IMR-90 (cell line): ENCODE results near the gene MAP3K5. TPM values are rescaled to one million over a fixed set of nuclear protein-coding genes. Genes with fewer than 3 reads are reported as not detected.
"Not testable (repeated sequence)": the region's sequence is repeated elsewhere in the genome, so short reads cannot be mapped to it uniquely, and the experiment has no call there.

Source experiments
- ATAC-seq: fragments of 200-7000 bp; cut with Tn5 transposase; 2 replicates; pipeline ENCODE4 v1.9.1; 2020; ENCODE audit warnings: low read depth, mild to moderate bottlenecking, moderate library complexity
- BruUV-seq: library from RNA; stranded (reverse); fragments of 400-500 nt; replicated peaks from 2 replicates; lab custom pipeline; 2021; lab: Mats Ljungman, UMichigan
- CTCF ChIA-PET: fragments of 300-600 bp; formaldehyde crosslinking; extraction: SDS; loops from one replicate; lab custom pipeline; 2021; ENCODE audit warnings: antibody characterized with exemption; lab: Yijun Ruan, JAX
- POLR2A ChIA-PET: fragments of 300-600 bp; sonication (Branson Sonifier 250); formaldehyde crosslinking; loops from one replicate; lab custom pipeline; 2022; ENCODE audit warnings: antibody characterized with exemption; ENCODE audit not compliant: unreplicated experiment; lab: Charles Lee
- DNase-seq: peaks from one replicate; pipeline ENCODE4 v3.0.0; 2013
- H2AFZ ChIP-seq: replicated peaks from 2 replicates; pipeline ENCODE3; 2013; ENCODE audit warnings: low read length, mild to moderate bottlenecking; ENCODE audit not compliant: poor library complexity
- H2AK5ac ChIP-seq: 2 replicates; pipeline ENCODE4 v1.6.1; 2013; ENCODE audit warnings: low read depth, low read length, inconsistent platforms
- H2AK9ac ChIP-seq: replicated peaks from 2 replicates; pipeline ENCODE3; 2013; ENCODE audit warnings: mild to moderate bottlenecking, low read depth, low read length, moderate library complexity; ENCODE audit not compliant: poor library complexity
- H2BK120ac ChIP-seq: 2 replicates; pipeline ENCODE4 v1.6.1; 2013; ENCODE audit warnings: low read depth, low read length, inconsistent platforms
- H2BK15ac ChIP-seq: 3 replicates; pipeline ENCODE4 v1.6.1; 2013; ENCODE audit warnings: low read depth, low read length, inconsistent platforms
- H2BK20ac ChIP-seq: 2 replicates; pipeline ENCODE4 v1.6.1; 2013; ENCODE audit warnings: low read depth, mild to moderate bottlenecking, inconsistent platforms, low read length, moderate library complexity
- H2BK5ac ChIP-seq: 2 replicates; pipeline ENCODE4 v1.6.1; 2013; ENCODE audit warnings: mild to moderate bottlenecking, low read depth, low read length, inconsistent platforms; ENCODE audit not compliant: poor library complexity, severe bottlenecking
- H3K14ac ChIP-seq: replicated peaks from 2 replicates; pipeline ENCODE4 v1.6.1; 2013; ENCODE audit warnings: low read depth, low read length, inconsistent platforms
- H3K18ac ChIP-seq: 2 replicates; pipeline ENCODE4 v1.6.1; 2013; ENCODE audit warnings: low read depth, low read length, control low read depth
- H3K23ac ChIP-seq: 2 replicates; pipeline ENCODE4 v1.6.1; 2013; ENCODE audit warnings: low read depth, low read length, inconsistent platforms
- H3K27ac ChIP-seq: 2 replicates; pipeline ENCODE4 v1.5.1; 2013; ENCODE audit warnings: mild to moderate bottlenecking, control low read depth, low read length; ENCODE audit not compliant: insufficient read depth
- H3K27me3 ChIP-seq: 2 replicates; pipeline ENCODE4 v1.6.1; 2013; ENCODE audit warnings: low read length; ENCODE audit not compliant: control insufficient read depth, insufficient read depth
- H3K36me3 ChIP-seq: 2 replicates; pipeline ENCODE4 v1.6.1; 2013; ENCODE audit warnings: low read length, mixed read lengths; ENCODE audit not compliant: control insufficient read depth, insufficient read depth
- H3K4ac ChIP-seq: 2 replicates; pipeline ENCODE4 v1.6.1; 2013; ENCODE audit warnings: low read depth, low read length, inconsistent platforms
- H3K4me1 ChIP-seq: 2 replicates; pipeline ENCODE4 v1.6.1; 2013; ENCODE audit warnings: low read length, mixed read lengths; ENCODE audit not compliant: control insufficient read depth, insufficient read depth
- H3K4me2 ChIP-seq: 2 replicates; pipeline ENCODE4 v1.6.1; 2013; ENCODE audit warnings: low read depth, mild to moderate bottlenecking, control low read depth, low read length, moderate library complexity
- H3K4me3 ChIP-seq: 2 replicates; pipeline ENCODE4 v1.5.1; 2013; ENCODE audit warnings: low read depth, mild to moderate bottlenecking, control low read depth, low read length, moderate library complexity; ENCODE audit not compliant: insufficient read depth
- H3K56ac ChIP-seq: 2 replicates; pipeline ENCODE4 v1.6.1; 2013; ENCODE audit warnings: low read length, inconsistent platforms; ENCODE audit not compliant: insufficient read depth; ENCODE audit errors: extremely low read depth
- H3K79me1 ChIP-seq, 2 experiments: 2 replicates each; pipeline ENCODE4 v1.6.1; 2013; ENCODE audit warnings: low read length in 2 of 2, inconsistent platforms in 1 of 2, low read depth in 1 of 2
- H3K9ac ChIP-seq: 2 replicates; pipeline ENCODE4 v1.6.1; 2013; ENCODE audit warnings: low read depth, low read length, control low read depth
- H3K9me1 ChIP-seq: 2 replicates; pipeline ENCODE4 v1.6.1; 2013; ENCODE audit warnings: low read length, inconsistent platforms; ENCODE audit not compliant: insufficient read depth
- H3K9me3 ChIP-seq: 2 replicates; pipeline ENCODE4 v1.6.1; 2013; ENCODE audit warnings: low read length; ENCODE audit not compliant: control insufficient read depth, insufficient read depth
- H4K20me1 ChIP-seq: 2 replicates; pipeline ENCODE4 v1.6.1; 2013; ENCODE audit warnings: low read length, inconsistent platforms; ENCODE audit not compliant: insufficient read depth
- H4K5ac ChIP-seq: 2 replicates; pipeline ENCODE4 v1.6.1; 2013; ENCODE audit warnings: mild to moderate bottlenecking, low read depth, low read length, control low read depth
- H4K8ac ChIP-seq, 2 experiments: 2 replicates each; pipeline ENCODE4 v1.6.1; 2013; ENCODE audit warnings: low read depth in 2 of 2, low read length in 2 of 2, control low read depth in 1 of 2, inconsistent platforms in 1 of 2
- H4K91ac ChIP-seq: 2 replicates; pipeline ENCODE4 v1.6.1; 2013; ENCODE audit warnings: low read depth, low read length, inconsistent platforms; ENCODE audit not compliant: insufficient read depth
- WGBS, 2 experiments: methylation state at CpG; one replicate each; pipeline versions ENCODE4 v1.1.5 to v1.1.7; 2013; ENCODE audit warnings: missing lambda C conversion rate in 2 of 2; ENCODE audit not compliant: insufficient read length in 1 of 2; ENCODE audit errors: extremely low coverage in 2 of 2; 5-methylcytosine and 5-hydroxymethylcytosine counted together
- dilution Hi-C: fragments of 300-500 bp; cut with HindIII; formaldehyde crosslinking; loops from one replicate; pipeline ENCODE4 v1.14.3; 2018; ENCODE audit warnings: low sequenced_read_pairs; ENCODE audit not compliant: unreplicated experiment
- in situ Hi-C: fragments of 300-500 bp; cut with MboI; formaldehyde crosslinking; loops from 3 replicates; pipeline ENCODE4 v1.14.3; 2019; ENCODE audit warnings: low sequenced_read_pairs, inconsistent platforms, mixed read lengths
- intact Hi-C: fragments of 100-400 bp; cut with micrococcal nuclease; formaldehyde crosslinking; loops from 2 replicates; pipeline ENCODE4 v1.10.0; 2022
- polyA plus RNA-seq, 3 experiments: library from polyadenylated mRNA; depleted of rRNA; stranded (reverse); fragments of >200 nt; gene quantifications; 2 replicates each; pipeline ENCODE4 v1.2.3, GENCODE V29; 2012; ENCODE audit warnings: low replicate concordance in 1 of 3
- total RNA-seq: library from RNA; depleted of rRNA; stranded (reverse); fragments of >200 nt; gene quantifications from 2 replicates; pipeline ENCODE4 v1.2.3, GENCODE V29; 2012

Gene MAP3K5
- total and polyA plus RNA-seq, 2 of the 4 experiments (the other 2 are of a cell fraction), result 5.4 to 17.6 TPM

DNA sequence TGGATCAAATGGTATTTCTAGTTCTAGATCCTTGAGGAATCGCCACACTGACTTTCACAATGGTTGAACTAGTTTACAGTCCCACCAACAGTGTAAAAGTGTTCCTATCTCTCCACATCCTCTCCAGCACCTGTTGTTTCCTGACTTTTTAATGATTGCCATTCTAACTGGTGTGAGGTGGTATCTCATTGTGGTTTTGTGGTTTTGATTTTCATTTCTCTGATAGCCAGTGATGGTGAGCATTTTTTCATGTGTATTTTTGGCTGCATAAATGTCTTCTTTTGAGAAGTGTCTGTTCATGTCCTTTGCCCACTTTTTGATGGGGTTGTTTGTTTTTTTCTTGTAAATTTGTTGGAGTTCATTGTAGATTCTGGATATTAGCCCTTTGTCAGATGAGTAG lies 23.3 kb upstream of the MAP3K5 start:
- BruUV-seq, H3K36me3 ChIP-seq, H2BK15ac ChIP-seq, H3K27me3 ChIP-seq, intact Hi-C loops, H2BK120ac ChIP-seq, H4K5ac ChIP-seq, H3K18ac ChIP-seq, in situ Hi-C loops, H2AK9ac ChIP-seq, H3K4me1 ChIP-seq, H3K4ac ChIP-seq, H3K79me1 ChIP-seq, H2AK5ac ChIP-seq, H3K4me2 ChIP-seq, H3K27ac ChIP-seq, H3K9me1 ChIP-seq, ATAC-seq, H2BK5ac ChIP-seq, H3K14ac ChIP-seq, H3K23ac ChIP-seq, H2AFZ ChIP-seq, H4K20me1 ChIP-seq, H3K9ac ChIP-seq, CTCF ChIA-PET, H2BK20ac ChIP-seq, POLR2A ChIA-PET, H3K56ac ChIP-seq, H3K9me3 ChIP-seq, DNase-seq, H4K91ac ChIP-seq, H4K8ac ChIP-seq, H3K4me3 ChIP-seq, dilution Hi-C loops: not testable (repeated sequence)
- WGBS, 2 experiments, result no CpG with 5 or more reads among the region's 1 CpG
